ENCODE data around the gene AGL.
"Not testable (repeated sequence)": the region's sequence is repeated elsewhere in the genome, so short reads cannot be mapped to it uniquely, and the experiment has no call there.

Gene AGL

DNA sequence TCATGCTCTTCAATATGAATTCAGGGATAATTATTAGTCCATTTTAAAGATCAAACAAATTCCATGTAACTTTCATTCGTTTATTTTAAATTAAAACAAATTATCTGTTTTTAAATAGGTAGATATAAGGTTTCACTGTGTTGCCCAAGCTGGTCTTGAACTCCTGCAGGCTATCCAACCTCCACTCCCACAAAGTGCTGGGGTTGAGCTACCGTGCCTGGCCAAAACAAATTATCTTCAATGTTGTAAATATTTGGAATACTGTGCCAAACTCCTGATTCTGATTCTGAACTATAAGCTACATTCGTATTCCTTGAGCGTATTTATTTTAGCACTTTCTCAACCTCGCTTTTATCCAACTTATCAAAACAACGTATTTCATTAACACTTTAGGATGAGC lies 19.6 kb downstream of the AGL start:
- no peak overlapping the region for H3K4me3 Mint-ChIP-seq
- peaks cover under 1% of the 10 kb centered on the region for H3K36me3 Mint-ChIP-seq

DNA sequence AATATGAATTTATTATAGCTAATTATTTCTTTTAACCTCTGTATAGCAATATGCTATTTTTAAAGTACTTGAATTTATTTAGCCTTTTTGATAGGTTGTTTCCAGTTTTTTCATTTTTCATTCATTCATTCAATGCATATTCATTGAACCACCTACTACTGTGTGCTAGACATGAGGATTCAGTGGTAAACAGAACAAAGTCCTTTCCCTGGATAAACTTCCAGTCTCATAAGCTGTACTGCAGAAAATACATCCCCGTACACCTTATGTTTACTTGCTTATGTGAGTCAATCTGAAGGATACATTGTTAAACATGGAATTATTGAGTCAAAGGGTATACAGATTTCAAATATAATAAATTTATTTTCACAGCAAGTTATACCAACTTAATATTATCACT lies 21.9 kb downstream of the AGL start:
- no peaks in the 10 kb centered on the region for H3K4me1 Mint-ChIP-seq
- ATAC-seq: no peak
- H3K4me3 Mint-ChIP-seq: no peak overlapping the region

More for the DNA sequence above, 19.6 kb downstream of the AGL start:
- Mint-ChIP-seq H3K9me3 (no peaks in the 10 kb centered on the region), H3K27ac (no peak overlapping the region), H3K27me3 (no peaks in the 10 kb centered on the region), H3K4me1 (no peaks in the 10 kb centered on the region)
- ATAC-seq: no peak

GRCh38 chr1:99877568-99877967 lies 27.4 kb downstream of the AGL start:
- Mint-ChIP-seq H3K36me3 (peaks cover 11% of the 10 kb centered on the region), H3K27ac (no peak overlapping the region), H3K27me3 (no peaks in the 10 kb centered on the region), H3K4me3 (no peak overlapping the region), H3K9me3 (no peaks in the 10 kb centered on the region), H3K4me1 (no peaks in the 10 kb centered on the region)
- no peak for ATAC-seq

More for the DNA sequence above, 21.9 kb downstream of the AGL start:
- H3K9me3 Mint-ChIP-seq: no peaks in the 10 kb centered on the region
- no peak overlapping the region for H3K27ac Mint-ChIP-seq
- no peaks in the 10 kb centered on the region for H3K27me3 Mint-ChIP-seq
- no peaks in the 10 kb centered on the region for H3K36me3 Mint-ChIP-seq

GRCh38 chr1:99886179-99886578 lies 36.0 kb downstream of the AGL start:
- Mint-ChIP-seq H3K36me3 (peaks cover 56% of the 10 kb centered on the region), H3K27me3 (no peaks in the 10 kb centered on the region), H3K4me1 (no peaks in the 10 kb centered on the region), H3K27ac (no peak overlapping the region), H3K9me3 (no peaks in the 10 kb centered on the region), H3K4me3 (no peak overlapping the region)
- no peak for ATAC-seq

DNA sequence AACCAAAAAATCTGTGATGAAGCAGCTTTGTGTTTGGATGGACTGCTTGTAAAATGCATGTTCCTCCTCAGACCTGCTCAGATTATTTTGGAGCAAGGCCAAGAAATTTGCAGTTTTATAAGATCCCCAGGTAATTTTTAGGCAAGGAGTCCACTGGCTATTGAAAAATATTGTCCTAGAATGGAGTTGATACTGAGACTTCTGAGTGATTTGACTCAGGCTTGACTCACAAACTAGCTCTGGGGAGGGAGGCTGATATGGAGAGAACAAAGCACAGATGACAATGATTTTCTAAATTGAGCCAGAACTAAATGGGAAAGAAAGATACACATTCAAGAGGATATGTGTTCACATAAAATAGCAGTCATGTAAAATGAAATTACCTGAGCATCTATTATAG lies 36.7 kb downstream of the AGL start:
- H3K9me3 Mint-ChIP-seq: no peaks in the 10 kb centered on the region
- no peaks in the 10 kb centered on the region for H3K4me1 Mint-ChIP-seq
- no peak overlapping the region for H3K4me3 Mint-ChIP-seq
- no peaks in the 10 kb centered on the region for H3K27me3 Mint-ChIP-seq
- no peak for ATAC-seq
- H3K36me3 Mint-ChIP-seq: peaks cover 56% of the 10 kb centered on the region
- H3K27ac Mint-ChIP-seq: no peak overlapping the region

DNA sequence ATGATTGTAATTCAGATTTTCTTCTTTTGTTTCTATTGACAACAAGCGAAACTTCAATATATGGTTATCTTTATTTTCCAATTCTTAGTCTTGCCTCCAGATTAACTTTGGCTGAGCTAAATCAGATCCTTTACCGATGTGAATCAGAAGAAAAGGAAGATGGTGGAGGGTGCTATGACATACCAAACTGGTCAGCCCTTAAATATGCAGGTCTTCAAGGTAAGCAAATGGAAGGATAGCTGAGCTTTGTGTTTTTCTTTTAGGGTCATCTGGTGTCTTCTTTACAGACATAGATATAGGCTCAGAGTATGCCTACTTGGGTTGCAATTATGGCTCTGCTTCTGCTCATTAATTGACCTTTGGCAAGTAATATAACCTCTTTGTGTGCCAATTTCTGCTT lies 37.7 kb downstream of the AGL start:
- Mint-ChIP-seq H3K27ac (no peak overlapping the region), H3K9me3 (no peaks in the 10 kb centered on the region), H3K27me3 (no peaks in the 10 kb centered on the region), H3K36me3 (peaks cover 56% of the 10 kb centered on the region), H3K4me1 (no peaks in the 10 kb centered on the region), H3K4me3 (no peak overlapping the region)
- no peak for ATAC-seq

- no peak overlapping the region for H3K4me3 Mint-ChIP-seq
- H3K36me3 Mint-ChIP-seq: peaks cover 44% of the 10 kb centered on the region
- H3K9me3 Mint-ChIP-seq: no peaks in the 10 kb centered on the region
- H3K27ac Mint-ChIP-seq: no peak overlapping the region
- no peaks in the 10 kb centered on the region for H3K4me1 Mint-ChIP-seq
- ATAC-seq: no peak
- H3K27me3 Mint-ChIP-seq: no peaks in the 10 kb centered on the region
These were observed 41.8 kb downstream of the AGL start for GRCh38 chr1:99891997-99892396.

DNA sequence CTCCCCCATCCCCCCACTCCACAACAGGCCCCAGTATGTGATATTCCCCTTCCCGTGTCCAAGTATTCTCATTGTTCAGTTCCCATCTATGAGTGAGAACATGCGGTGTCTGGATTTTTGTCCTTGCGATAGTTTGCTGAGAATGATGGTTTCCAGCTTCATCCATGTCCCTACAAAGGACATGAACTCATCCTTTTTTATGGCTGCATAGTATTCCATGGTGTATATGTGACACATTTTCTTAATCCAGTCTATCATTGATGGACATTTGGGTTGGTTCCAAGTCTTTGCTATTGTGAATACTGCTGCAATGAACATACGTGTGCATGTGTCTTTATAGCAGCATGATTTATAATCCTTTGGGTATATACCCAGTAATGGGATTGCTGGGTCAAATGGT lies 53.1 kb downstream of the AGL start:
- H3K27me3 Mint-ChIP-seq, H3K9me3 Mint-ChIP-seq, H3K4me1 Mint-ChIP-seq, H3K27ac Mint-ChIP-seq, ATAC-seq, H3K4me3 Mint-ChIP-seq: not testable (repeated sequence)
- peaks cover 76% of the 10 kb centered on the region for H3K36me3 Mint-ChIP-seq

DNA sequence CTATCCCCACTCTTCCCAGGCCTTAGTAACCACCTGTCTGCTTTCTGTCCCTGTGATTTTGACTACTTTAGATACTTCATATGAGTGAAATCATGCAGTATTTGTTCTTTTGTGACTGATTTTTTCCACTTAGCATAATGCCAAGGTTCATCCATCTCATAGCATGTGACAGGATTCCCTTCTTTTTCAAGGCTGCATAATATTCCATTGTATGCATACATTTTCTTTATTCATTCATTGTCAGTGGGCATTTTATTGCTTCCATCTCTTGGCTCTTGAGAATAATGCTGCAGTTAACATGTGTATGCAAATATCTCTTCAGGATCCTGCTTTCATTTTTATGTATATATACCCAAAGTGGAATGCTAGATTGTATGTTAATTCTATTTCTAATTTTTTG lies 56.4 kb downstream of the AGL start:
- H3K4me3 Mint-ChIP-seq: no peak overlapping the region
- H3K9me3 Mint-ChIP-seq: peaks cover 3% of the 10 kb centered on the region
- H3K36me3 Mint-ChIP-seq: peaks cover 73% of the 10 kb centered on the region
- H3K27ac Mint-ChIP-seq: no peak overlapping the region
- no peaks in the 10 kb centered on the region for H3K27me3 Mint-ChIP-seq
- no peak for ATAC-seq
- H3K4me1 Mint-ChIP-seq: no peaks in the 10 kb centered on the region

DNA sequence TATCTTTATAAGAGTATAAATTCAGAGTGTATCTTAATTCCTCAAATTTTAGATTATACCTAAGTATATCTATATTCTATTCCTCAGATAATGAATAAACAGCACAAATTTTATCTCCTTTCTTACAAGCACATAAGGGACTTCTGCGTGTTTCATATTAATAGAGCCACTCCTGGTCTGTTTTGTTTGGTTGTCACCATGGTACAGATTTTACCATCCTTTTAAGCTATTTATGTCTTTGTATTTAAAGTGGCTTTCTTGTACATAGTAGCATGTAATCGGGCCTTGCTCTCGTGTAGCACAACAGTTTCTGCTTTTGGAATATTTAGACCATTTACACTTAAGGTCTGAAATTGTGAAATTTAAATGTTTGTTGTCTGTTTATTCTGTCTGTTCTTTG lies 67.1 kb downstream of the AGL start:
- Mint-ChIP-seq H3K27me3 (no peaks in the 10 kb centered on the region), H3K4me3 (no peak overlapping the region), H3K36me3 (peaks cover 26% of the 10 kb centered on the region), H3K9me3 (no peaks in the 10 kb centered on the region), H3K27ac (no peak overlapping the region), H3K4me1 (no peaks in the 10 kb centered on the region)
- no peak for ATAC-seq

GRCh38 chr1:99919220-99919619 lies 69.1 kb downstream of the AGL start:
- Mint-ChIP-seq H3K4me3 (no peak overlapping the region), H3K9me3 (no peaks in the 10 kb centered on the region), H3K27ac (no peak overlapping the region), H3K27me3 (no peaks in the 10 kb centered on the region), H3K4me1 (no peaks in the 10 kb centered on the region), H3K36me3 (peaks cover 21% of the 10 kb centered on the region)
- ATAC-seq: no peak

- Mint-ChIP-seq H3K4me1 (no peaks in the 10 kb centered on the region), H3K27ac (no peak overlapping the region), H3K27me3 (peaks cover 18% of the 10 kb centered on the region), H3K9me3 (peaks cover 4% of the 10 kb centered on the region), H3K4me3 (no peak overlapping the region), H3K36me3 (peaks cover 4% of the 10 kb centered on the region)
- ATAC-seq: no peak
These were observed 84.6 kb downstream of the AGL start for GRCh38 chr1:99934801-99935200.

GRCh38 chr1:99935534-99935933 lies 85.4 kb downstream of the AGL start:
- ATAC-seq: no peak
- Mint-ChIP-seq H3K4me1 (no peaks in the 10 kb centered on the region), H3K9me3 (peaks cover 4% of the 10 kb centered on the region)

GRCh38 chr1:99936071-99936470 lies 85.9 kb downstream of the AGL start:
- ATAC-seq: no peak
- Mint-ChIP-seq H3K4me1 (no peaks in the 10 kb centered on the region), H3K4me3 (no peak overlapping the region), H3K27me3 (peaks cover 18% of the 10 kb centered on the region), H3K36me3 (peaks cover 4% of the 10 kb centered on the region), H3K9me3 (peaks cover 4% of the 10 kb centered on the region), H3K27ac (no peak overlapping the region)

More at GRCh38 chr1:99935534-99935933, 85.4 kb downstream of the AGL start:
- Mint-ChIP-seq H3K4me3 (no peak overlapping the region), H3K27ac (no peak overlapping the region), H3K27me3 (peaks cover 18% of the 10 kb centered on the region), H3K36me3 (peaks cover 4% of the 10 kb centered on the region)

- no peaks in the 10 kb centered on the region for H3K9me3 Mint-ChIP-seq
- no peak for ATAC-seq
- no peaks in the 10 kb centered on the region for H3K36me3 Mint-ChIP-seq
- no peaks in the 10 kb centered on the region for H3K4me1 Mint-ChIP-seq
- H3K27ac Mint-ChIP-seq: no peak overlapping the region
- H3K4me3 Mint-ChIP-seq: no peak overlapping the region
- no peaks in the 10 kb centered on the region for H3K27me3 Mint-ChIP-seq
These were observed 92.6 kb downstream of the AGL start for GRCh38 chr1:99942723-99943122.

DNA sequence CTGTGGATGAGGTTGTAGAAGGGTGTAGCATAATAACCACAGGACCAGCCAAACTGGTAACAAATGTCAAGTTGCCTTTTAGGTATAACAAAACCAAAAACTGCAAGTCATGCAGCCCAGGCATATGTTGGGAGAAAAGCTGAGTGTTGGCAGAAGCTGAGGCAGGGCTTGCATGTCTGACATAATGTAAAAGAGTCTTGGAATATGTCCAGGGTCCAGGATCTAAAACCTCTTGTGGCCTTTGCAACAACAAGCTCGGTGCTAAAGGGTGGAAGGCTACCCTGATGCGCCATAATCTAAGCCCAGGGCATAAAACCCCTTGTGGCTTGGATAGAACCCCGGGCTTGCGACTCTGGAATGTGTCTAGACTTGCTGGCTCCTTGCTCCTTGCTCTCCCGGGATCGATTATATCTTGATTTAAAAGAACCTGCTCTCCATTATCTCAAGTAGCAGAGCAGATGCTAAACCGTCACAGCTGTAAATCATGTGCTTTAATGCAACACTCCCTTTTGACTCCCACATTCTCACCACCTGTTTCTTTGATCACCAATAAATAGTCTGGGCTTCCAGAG lies 93.1 kb downstream of the AGL start:
- no peaks in the 10 kb centered on the region for H3K9me3 Mint-ChIP-seq
- H3K27ac Mint-ChIP-seq: no peak overlapping the region
- ATAC-seq: no peak
- no peaks in the 10 kb centered on the region for H3K4me1 Mint-ChIP-seq
- no peaks in the 10 kb centered on the region for H3K27me3 Mint-ChIP-seq
- H3K4me3 Mint-ChIP-seq: no peak overlapping the region
- no peaks in the 10 kb centered on the region for H3K36me3 Mint-ChIP-seq

- H3K9me3 Mint-ChIP-seq: no peaks in the 10 kb centered on the region
- ATAC-seq: no peak
- H3K36me3 Mint-ChIP-seq: no peaks in the 10 kb centered on the region
- no peak overlapping the region for H3K4me3 Mint-ChIP-seq
- no peaks in the 10 kb centered on the region for H3K4me1 Mint-ChIP-seq
- no peak overlapping the region for H3K27ac Mint-ChIP-seq
- H3K27me3 Mint-ChIP-seq: no peaks in the 10 kb centered on the region
These were observed 94.0 kb downstream of the AGL start for GRCh38 chr1:99944192-99944591.
